Measurements from ENCODE around the gene MYT1.

MYT1 gene

DNA sequence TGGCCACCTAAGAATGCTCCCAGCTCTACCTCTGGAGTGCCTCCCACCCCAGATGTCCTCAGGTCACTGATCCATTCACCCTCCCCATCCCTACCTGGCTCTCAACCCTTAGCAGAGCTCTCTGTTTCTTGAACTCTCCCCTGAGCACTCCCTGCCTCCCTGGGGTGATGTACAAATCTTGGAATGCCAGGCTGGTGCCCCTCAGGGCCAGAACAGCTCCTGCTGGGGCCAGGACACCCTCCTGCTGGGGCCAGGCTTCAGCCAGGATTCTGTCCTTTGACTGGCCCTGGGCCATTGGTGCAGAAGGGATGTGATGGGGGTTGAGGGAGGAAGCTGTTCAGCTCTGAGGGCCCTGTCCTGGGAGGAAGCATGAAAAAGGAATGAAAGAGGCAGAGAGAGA is 30.0 kb downstream of the MYT1 start:
- no peak for DNase-seq (ENCODE audit: insufficient read length, low spot score)
- TF ChIP-seq POU2F2 (IDR thresholded peaks at IDR 0.05; ENCODE audit: low read depth, low read length) (no peak), TAF1 (IDR thresholded peaks at IDR 0.05; ENCODE audit: low read depth, low read length) (no peak), POLR2A (IDR thresholded peaks at IDR 0.05; ENCODE audit: low read depth, low read length) (no peak), POLR2AphosphoS5 (IDR thresholded peaks at IDR 0.05; ENCODE audit: low read depth, low read length) (no peak), SPI1 (IDR thresholded peaks at IDR 0.05; ENCODE audit: low read depth, low read length) (no peak), PAX5 (IDR thresholded peaks at IDR 0.05; ENCODE audit: insufficient read depth, low read length, severe bottlenecking) (no peak)
- FAIRE-seq, result no peak

DNA sequence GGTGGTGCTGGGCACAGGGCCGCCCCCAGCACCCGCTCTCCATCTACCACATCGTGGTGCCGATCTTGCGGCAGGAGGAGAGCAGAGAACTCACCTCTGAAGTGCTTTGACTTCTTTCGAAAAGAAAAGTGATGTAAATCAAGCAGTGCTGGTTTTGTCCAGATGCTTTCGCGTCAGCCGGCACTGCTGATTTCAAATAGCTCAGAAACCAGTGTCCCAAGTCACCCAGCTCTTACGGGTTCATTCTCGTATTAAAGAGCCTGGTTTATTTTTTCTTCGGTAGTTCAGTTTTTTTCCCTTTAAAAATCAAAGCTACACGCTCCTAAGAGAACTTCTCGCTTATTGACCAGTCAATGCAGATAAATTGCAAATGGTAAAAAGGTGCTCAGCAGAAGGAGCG is 32.1 kb downstream of the MYT1 start:
- no peak for FAIRE-seq
- TF ChIP-seq POLR2AphosphoS5 (IDR thresholded peaks at IDR 0.05; ENCODE audit: low read depth, low read length) (no peak), PAX5 (IDR thresholded peaks at IDR 0.05; ENCODE audit: insufficient read depth, low read length, severe bottlenecking) (no peak), SPI1 (IDR thresholded peaks at IDR 0.05; ENCODE audit: low read depth, low read length) (no peak), TAF1 (IDR thresholded peaks at IDR 0.05; ENCODE audit: low read depth, low read length) (no peak), POU2F2 (IDR thresholded peaks at IDR 0.05; ENCODE audit: low read depth, low read length) (no peak), POLR2A (IDR thresholded peaks at IDR 0.05; ENCODE audit: low read depth, low read length) (no peak)
- DNase-seq (ENCODE audit: insufficient read length, low spot score), result no peak

DNA sequence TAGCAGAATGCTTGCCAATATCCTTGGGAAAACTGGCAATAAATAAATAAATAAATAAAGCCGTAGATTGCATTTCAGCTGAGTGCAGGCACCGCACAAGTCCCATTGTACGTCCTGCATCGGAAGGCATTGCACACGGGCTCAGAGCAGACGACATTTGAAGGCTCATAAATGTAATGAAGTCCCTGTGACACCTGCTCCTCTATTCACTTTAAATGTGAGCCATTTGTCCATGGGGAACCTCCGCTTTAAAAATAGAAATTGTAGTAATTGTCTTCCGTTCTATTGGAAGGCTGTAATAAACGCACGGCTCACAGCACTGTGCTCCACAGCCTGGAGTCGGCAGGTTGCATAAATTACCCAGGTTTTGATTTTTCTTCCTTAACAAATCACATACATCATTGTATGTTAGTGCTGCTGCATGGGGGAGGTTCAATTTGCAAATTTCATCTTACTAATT is 32.6 kb downstream of the MYT1 start:
- TF ChIP-seq POU2F2 (IDR thresholded peaks at IDR 0.05; ENCODE audit: low read depth, low read length) (no peak), SPI1 (IDR thresholded peaks at IDR 0.05; ENCODE audit: low read depth, low read length) (no peak), TAF1 (IDR thresholded peaks at IDR 0.05; ENCODE audit: low read depth, low read length) (no peak), PAX5 (IDR thresholded peaks at IDR 0.05; ENCODE audit: insufficient read depth, low read length, severe bottlenecking) (no peak), POLR2A (IDR thresholded peaks at IDR 0.05; ENCODE audit: low read depth, low read length) (no peak), POLR2AphosphoS5 (IDR thresholded peaks at IDR 0.05; ENCODE audit: low read depth, low read length) (no peak)
- DNase-seq (ENCODE audit: insufficient read length, low spot score) (no peak), FAIRE-seq (no peak)

DNA sequence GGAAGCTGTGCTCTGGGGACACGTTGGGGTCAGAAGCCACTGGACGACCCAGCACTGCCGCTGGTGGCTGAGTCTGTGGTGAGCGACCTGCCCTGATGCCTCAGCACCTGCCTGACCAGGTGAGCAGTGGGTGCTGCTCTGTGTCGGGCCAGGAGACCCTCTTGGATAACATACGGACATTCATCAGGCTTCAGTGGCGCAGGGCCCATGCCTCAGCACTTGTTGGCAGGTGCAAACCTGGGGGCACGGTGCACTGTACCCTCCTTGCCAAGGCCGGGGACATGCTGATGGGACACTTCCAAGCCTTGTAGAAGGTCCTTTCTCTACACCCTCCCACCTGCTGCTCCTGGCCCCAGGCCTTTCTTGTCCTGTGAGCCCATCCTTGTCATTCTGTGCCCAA is 34.1 kb downstream of the MYT1 start:
- FAIRE-seq, result no peak
- TF ChIP-seq POLR2AphosphoS5 (IDR thresholded peaks at IDR 0.05; ENCODE audit: low read depth, low read length) (no peak), PAX5 (IDR thresholded peaks at IDR 0.05; ENCODE audit: insufficient read depth, low read length, severe bottlenecking) (no peak)
- DNase-seq (ENCODE audit: insufficient read length, low spot score), result no peak

DNA sequence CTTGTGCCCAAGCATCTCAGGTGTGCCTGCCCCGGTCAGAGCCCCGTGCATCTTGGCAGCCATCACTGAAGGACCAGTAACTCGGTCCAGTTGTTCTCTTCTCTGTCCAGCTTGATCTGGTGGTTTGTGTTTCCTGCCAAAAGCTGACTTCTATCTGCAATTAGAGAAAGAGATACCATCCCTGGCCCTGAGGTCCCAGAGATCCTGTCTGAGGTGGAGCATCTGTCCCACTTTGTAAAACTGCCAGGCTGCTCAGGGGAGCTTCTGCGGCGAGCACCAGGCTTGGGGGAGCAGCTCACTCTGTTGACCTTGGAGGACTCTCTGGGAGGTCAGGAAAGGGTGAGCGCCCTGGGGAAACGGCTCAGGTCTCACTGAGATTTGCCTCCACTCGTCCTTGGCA is 35.1 kb downstream of the MYT1 start:
- TF ChIP-seq POU2F2 (IDR thresholded peaks at IDR 0.05; ENCODE audit: low read depth, low read length) (no peak), POLR2AphosphoS5 (IDR thresholded peaks at IDR 0.05; ENCODE audit: low read depth, low read length) (no peak)
- DNase-seq (ENCODE audit: insufficient read length, low spot score) (no peak), FAIRE-seq (no peak)

DNA sequence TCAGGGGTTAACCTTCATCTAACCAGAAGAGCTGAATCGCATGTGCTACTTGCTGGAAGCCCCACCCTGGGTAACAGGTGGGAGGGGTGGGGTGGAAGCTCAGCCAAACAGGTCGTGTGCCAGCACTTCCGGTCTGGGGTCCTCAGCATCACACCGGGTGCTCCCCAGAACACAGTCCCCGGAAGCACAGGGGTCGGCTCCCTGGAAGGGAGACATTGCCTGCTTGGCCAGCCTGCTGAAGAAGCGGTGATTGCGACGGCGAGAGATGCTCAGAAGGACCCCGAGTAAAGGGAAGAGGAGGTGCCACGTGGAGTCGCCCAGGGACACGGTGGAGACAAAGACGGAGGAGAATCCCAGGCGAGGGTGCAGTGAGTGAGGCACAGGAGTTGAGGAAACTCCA is 36.5 kb downstream of the MYT1 start:
- FAIRE-seq (no peak), DNase-seq (ENCODE audit: insufficient read length, low spot score) (no peak)
- no peak for TF ChIP-seq POLR2AphosphoS5 (IDR thresholded peaks at IDR 0.05; ENCODE audit: low read depth, low read length)
- TF ChIP-seq POU2F2 (IDR thresholded peaks at IDR 0.05; ENCODE audit: low read depth, low read length), result no peak
- TF ChIP-seq PAX5 (IDR thresholded peaks at IDR 0.05; ENCODE audit: insufficient read depth, low read length, severe bottlenecking), result no peak
- no peak for TF ChIP-seq SPI1 (IDR thresholded peaks at IDR 0.05; ENCODE audit: low read depth, low read length)
- no peak for TF ChIP-seq POLR2A (IDR thresholded peaks at IDR 0.05; ENCODE audit: low read depth, low read length)
- no peak for TF ChIP-seq TAF1 (IDR thresholded peaks at IDR 0.05; ENCODE audit: low read depth, low read length)

DNA sequence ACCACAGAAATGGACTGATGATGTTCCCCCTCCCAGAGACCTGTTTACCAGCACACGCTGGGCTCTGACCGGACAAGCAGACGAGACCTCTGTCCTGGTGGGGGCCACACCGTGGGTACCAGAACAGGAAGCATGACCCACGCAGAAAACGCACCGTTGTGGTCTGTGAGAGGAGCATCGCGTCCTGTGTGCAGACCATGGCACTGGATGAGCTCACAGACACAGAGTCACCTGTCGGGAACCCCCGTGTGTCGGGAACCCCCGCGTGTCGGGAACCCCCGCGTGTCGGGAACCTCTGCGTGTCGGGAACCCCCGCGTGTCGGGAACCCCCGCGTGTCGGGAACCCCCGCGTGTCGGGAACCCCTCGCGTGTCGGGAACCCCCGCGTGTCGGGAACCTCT is 37.4 kb downstream of the MYT1 start:
- DNase-seq (ENCODE audit: insufficient read length, low spot score) (no peak), FAIRE-seq (no peak)
- TF ChIP-seq POLR2AphosphoS5 (IDR thresholded peaks at IDR 0.05; ENCODE audit: low read depth, low read length) (no peak), TAF1 (IDR thresholded peaks at IDR 0.05; ENCODE audit: low read depth, low read length) (no peak), POLR2A (IDR thresholded peaks at IDR 0.05; ENCODE audit: low read depth, low read length) (no peak), POU2F2 (IDR thresholded peaks at IDR 0.05; ENCODE audit: low read depth, low read length) (no peak), PAX5 (IDR thresholded peaks at IDR 0.05; ENCODE audit: insufficient read depth, low read length, severe bottlenecking) (no peak), SPI1 (IDR thresholded peaks at IDR 0.05; ENCODE audit: low read depth, low read length) (no peak)

DNA sequence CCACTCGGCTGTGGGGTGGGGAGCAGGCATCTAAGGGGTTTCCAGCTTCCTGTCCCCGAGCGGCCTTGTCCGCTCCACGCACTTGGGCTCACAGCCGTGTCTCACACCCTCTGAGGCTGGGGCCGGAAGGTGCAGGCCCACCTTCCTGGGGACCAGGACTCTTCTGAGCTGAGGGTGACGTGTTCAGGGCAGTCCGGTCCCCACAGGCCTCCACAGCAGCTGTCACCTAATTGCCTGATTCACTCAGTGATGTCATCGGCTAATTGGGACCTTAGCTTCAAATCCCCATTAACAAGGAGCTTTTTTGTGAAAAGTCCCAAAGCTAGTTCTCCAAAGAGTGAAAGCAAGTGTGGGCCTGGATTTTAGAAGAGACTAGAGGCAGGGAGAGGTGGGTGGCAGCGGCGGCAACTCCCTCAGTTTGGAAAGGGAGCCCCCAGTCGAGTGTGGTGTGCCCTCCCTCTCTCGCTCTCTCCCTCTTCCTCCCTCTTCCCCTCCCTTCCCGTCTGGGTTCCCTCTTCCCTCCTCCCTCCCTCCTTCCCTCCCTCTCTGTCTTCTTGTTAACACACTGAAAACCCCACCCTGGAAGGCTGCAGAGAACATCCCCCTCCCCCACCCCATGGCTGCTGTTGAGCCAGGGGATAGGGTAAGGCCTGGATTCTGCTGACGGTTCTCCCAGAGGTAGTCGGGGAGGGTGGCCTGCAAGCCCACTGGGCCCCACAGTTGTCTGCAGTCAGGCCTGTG is 39.0 kb downstream of the MYT1 start:
- TF ChIP-seq PAX5 (IDR thresholded peaks at IDR 0.05; ENCODE audit: insufficient read depth, low read length, severe bottlenecking) (no peak), POLR2A (IDR thresholded peaks at IDR 0.05; ENCODE audit: low read depth, low read length) (no peak), POU2F2 (IDR thresholded peaks at IDR 0.05; ENCODE audit: low read depth, low read length) (no peak), POLR2AphosphoS5 (IDR thresholded peaks at IDR 0.05; ENCODE audit: low read depth, low read length) (no peak), TAF1 (IDR thresholded peaks at IDR 0.05; ENCODE audit: low read depth, low read length) (no peak), SPI1 (IDR thresholded peaks at IDR 0.05; ENCODE audit: low read depth, low read length) (no peak)
- FAIRE-seq (no peak), DNase-seq (ENCODE audit: insufficient read length, low spot score) (no peak)

DNA sequence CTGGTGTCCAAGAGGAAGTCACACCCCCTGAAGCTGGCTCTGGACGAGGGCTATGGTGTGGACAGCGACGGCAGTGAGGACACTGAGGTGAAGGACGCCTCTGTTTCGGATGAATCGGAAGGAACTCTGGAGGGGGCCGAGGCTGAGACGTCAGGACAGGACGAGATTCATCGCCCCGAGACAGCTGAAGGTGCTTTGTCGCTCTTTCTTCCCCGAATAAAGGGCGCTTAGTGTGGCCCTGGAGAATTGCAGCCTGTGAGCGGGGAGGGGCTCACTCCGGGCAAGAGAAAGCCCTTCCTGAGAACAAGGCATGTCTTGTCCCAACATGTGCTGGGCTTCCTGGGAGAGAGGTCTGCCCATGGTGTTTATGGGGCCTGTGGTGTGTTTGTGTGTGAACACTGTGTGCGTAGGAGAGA is 41.4 kb downstream of the MYT1 start:
- FAIRE-seq (no peak), DNase-seq (ENCODE audit: insufficient read length, low spot score) (no peak)
- no peak for TF ChIP-seq POU2F2 (IDR thresholded peaks at IDR 0.05; ENCODE audit: low read depth, low read length)
- no peak for TF ChIP-seq SPI1 (IDR thresholded peaks at IDR 0.05; ENCODE audit: low read depth, low read length)
- no peak for TF ChIP-seq POLR2A (IDR thresholded peaks at IDR 0.05; ENCODE audit: low read depth, low read length)
- no peak for TF ChIP-seq TAF1 (IDR thresholded peaks at IDR 0.05; ENCODE audit: low read depth, low read length)
- TF ChIP-seq POLR2AphosphoS5 (IDR thresholded peaks at IDR 0.05; ENCODE audit: low read depth, low read length), result no peak

DNA sequence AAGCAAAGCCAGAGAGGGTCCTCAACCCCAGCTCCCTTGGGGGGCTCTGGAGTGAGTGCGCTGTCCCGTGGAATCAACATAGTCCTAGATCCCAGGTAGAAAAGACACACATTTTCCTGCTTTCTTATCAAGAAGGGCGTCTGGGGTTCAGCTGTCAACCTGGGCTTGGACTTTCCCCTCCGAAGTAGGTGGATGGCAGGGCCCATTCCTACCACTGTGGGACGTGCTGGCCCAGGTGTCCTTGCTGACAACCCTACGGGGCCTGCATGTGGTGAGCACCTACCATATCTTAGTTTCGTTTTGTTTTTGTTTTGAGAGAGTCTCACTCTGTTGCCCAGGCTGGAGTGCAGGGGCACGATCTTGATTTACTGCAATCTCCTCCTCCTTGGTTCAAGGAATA is 42.4 kb downstream of the MYT1 start:
- FAIRE-seq (no peak), DNase-seq (ENCODE audit: insufficient read length, low spot score) (no peak)
- TF ChIP-seq POLR2AphosphoS5 (IDR thresholded peaks at IDR 0.05; ENCODE audit: low read depth, low read length) (no peak), POU2F2 (IDR thresholded peaks at IDR 0.05; ENCODE audit: low read depth, low read length) (no peak), SPI1 (IDR thresholded peaks at IDR 0.05; ENCODE audit: low read depth, low read length) (no peak), TAF1 (IDR thresholded peaks at IDR 0.05; ENCODE audit: low read depth, low read length) (no peak), PAX5 (IDR thresholded peaks at IDR 0.05; ENCODE audit: insufficient read depth, low read length, severe bottlenecking) (no peak), POLR2A (IDR thresholded peaks at IDR 0.05; ENCODE audit: low read depth, low read length) (no peak)
